Testis (tissue), 2 donors: ENCODE results near the gene LYVE1.

Experiments used
- CTCF ChIP-seq, 3 experiments: fragments of 450-650 bp in 2 of 3; fragments of 200-600 bp in 1 of 3; sonication (generic) in 1 of 3; IDR thresholded peaks; one replicate each; pipeline ENCODE4 v1.5.1; 2016 to 2019; ENCODE audit warnings: antibody characterized with exemption in 3 of 3, mild to moderate bottlenecking in 2 of 3, moderate library complexity in 1 of 3
- POLR2A ChIP-seq: fragments of 450-650 bp; IDR thresholded peaks from one replicate; pipeline ENCODE4 v1.6.1; 2017; ENCODE audit warnings: antibody characterized with exemption, mild to moderate bottlenecking, moderate library complexity

GRCh38 chr11:10617551-10617950, 49.1 kb upstream of the LYVE1 start:
- no peak for TF ChIP-seq CTCF (IDR thresholded peaks at IDR 0.05)
- TF ChIP-seq POLR2A, result no peak
